Measurements from ENCODE around the gene C16orf89.

The C16orf89 gene

GRCh38 chr16:5032748-5033167 is 33.0 kb downstream of the C16orf89 start:
- FAIRE-seq (no peak), DNase-seq (ENCODE audit: insufficient read length, low spot score) (no peak)
- TF ChIP-seq POLR2A (IDR thresholded peaks at IDR 0.05; ENCODE audit: low read depth, low read length) = no peak

DNA sequence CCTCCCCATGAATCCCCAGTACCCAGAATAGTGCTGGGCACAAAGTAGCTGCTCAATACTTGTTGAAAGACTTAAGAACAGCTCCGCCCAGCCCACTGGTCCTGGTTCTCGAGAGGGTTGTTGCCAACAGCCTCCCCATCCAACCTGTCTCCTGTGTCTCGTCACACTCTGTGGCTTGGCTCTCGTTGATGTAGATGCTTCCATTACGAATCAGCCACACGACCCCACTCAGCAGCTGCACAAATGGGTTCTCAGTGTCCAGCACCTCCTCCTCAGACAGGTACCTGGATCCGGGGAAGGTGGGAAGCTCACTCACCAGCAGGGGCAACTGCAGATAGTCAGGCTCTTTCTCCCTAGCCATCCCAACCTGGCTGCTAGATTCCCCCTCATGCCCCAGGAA is 34.2 kb downstream of the C16orf89 start:
- TF ChIP-seq POLR2A (IDR thresholded peaks at IDR 0.05; ENCODE audit: low read depth, low read length) = no peak
- FAIRE-seq = no peak
- DNase-seq (ENCODE audit: insufficient read length, low spot score) = no peak

DNA sequence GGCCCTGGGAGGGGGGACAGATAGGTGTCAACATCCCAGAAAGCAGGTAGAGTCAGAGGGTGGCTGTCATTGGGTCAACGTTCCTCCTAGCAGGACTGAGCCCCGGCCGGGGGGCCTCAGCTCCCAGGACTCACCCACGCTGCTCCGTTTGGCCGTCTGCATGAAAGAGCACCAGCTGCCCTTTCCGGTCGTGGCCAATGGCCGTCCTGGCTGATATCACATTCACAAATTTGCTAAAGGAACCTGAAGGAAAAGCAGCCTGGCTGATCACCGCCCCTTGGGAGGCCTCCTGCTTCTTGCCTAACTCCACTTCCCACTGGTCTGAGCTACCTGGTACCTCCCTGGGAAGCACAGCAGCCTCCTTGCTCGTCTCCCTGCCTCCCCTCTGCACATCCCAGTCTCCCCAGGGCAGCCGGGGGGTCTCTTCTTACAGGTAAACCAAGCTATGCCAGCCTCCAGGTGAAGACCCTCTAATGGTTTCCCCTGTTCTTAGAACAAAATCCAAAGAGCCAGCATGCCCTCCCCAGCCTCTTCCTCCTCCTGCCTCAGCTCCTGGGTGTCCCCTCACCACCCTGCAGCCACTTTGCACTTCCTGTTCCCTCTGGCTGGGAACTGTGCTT is 35.4 kb downstream of the C16orf89 start:
- FAIRE-seq = no peak
- TF ChIP-seq POLR2A (IDR thresholded peaks at IDR 0.05; ENCODE audit: low read depth, low read length) = no peak

DNA sequence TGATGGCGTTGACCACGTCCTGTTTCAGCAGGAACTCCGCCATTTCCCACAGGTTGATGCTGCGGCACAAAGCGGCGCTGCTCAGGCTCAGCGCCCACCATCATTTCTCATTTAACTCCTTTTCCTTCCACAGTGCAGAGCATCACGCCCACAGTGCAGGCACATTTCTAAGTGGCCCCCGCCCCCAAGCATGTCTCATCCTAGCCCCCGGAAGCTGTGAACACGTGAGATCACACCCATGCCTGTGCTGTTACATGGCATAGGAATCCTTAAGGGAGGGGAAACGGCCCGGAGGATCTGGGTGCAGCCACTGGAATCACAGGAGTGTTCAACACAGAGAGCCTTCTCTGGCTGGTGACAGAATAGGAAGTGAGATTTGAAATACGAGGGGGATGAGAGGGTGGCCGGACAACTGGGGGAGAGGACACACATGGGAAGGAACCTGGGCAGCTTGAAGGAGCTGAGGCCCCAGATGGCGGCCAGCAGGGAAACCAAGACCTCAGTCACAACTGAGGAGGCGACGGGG is 36.7 kb downstream of the C16orf89 start:
- FAIRE-seq (no peak), DNase-seq (ENCODE audit: insufficient read length, low spot score) (no peak)
- TF ChIP-seq POLR2A (IDR thresholded peaks at IDR 0.05; ENCODE audit: low read depth, low read length) = no peak

More for the DNA sequence above, 35.4 kb downstream of the C16orf89 start:
- no peak for DNase-seq (ENCODE audit: insufficient read length, low spot score)

GRCh38 chr16:5027575-5028235 is 38.1 kb downstream of the C16orf89 start:
- no peak for FAIRE-seq
- TF ChIP-seq POLR2A (IDR thresholded peaks at IDR 0.05; ENCODE audit: low read depth, low read length) = no peak
- no peak for DNase-seq (ENCODE audit: insufficient read length, low spot score)

- no peak for DNase-seq (ENCODE audit: insufficient read length, low spot score)
- no peak for FAIRE-seq
- no peak for TF ChIP-seq POLR2A (IDR thresholded peaks at IDR 0.05; ENCODE audit: low read depth, low read length)
Observed at GRCh38 chr16:5027086-5027485, 38.7 kb downstream of the C16orf89 start.

- TF ChIP-seq POLR2A (IDR thresholded peaks at IDR 0.05; ENCODE audit: low read depth, low read length) = no peak
- DNase-seq (ENCODE audit: insufficient read length, low spot score) (no peak), FAIRE-seq (no peak)
Observed at GRCh38 chr16:5026664-5027063, 39.1 kb downstream of the C16orf89 start.

- no peak for TF ChIP-seq POLR2A (IDR thresholded peaks at IDR 0.05; ENCODE audit: low read depth, low read length)
- no peak for DNase-seq (ENCODE audit: insufficient read length, low spot score)
- FAIRE-seq = no peak
Observed at GRCh38 chr16:5025171-5025632, 40.6 kb downstream of the C16orf89 start.

GRCh38 chr16:5024632-5025031 is 41.1 kb downstream of the C16orf89 start:
- DNase-seq (ENCODE audit: insufficient read length, low spot score) (peak; percentile 74), FAIRE-seq (no peak)
- no peak for TF ChIP-seq POLR2A (IDR thresholded peaks at IDR 0.05; ENCODE audit: low read depth, low read length)

GRCh38 chr16:5022521-5022920 is 43.2 kb downstream of the C16orf89 start:
- TF ChIP-seq POLR2A (IDR thresholded peaks at IDR 0.05; ENCODE audit: low read depth, low read length) = no peak
- FAIRE-seq (no peak), DNase-seq (ENCODE audit: insufficient read length, low spot score) (no peak)

DNA sequence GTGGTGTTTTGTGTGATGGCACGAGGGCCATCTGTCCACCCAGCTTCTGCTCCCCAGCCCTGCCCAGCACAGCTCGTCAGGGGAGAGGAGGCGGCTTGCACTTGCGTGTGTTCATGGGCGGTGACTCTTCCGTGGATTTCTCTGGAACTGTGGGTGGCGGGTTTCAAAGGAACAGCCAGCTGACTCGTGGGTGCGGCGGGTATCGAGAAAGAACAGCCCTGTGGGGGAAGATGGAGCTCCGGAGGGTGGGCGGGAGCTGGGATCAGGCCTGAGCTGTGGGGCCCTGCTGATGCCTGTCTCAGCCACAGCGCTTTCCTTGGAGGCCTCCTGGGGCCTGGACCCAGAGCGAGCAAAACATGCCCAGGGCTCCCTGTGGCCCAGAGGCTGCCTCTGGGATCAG is 45.2 kb downstream of the C16orf89 start:
- no peak for DNase-seq (ENCODE audit: insufficient read length, low spot score)
- TF ChIP-seq POLR2A (IDR thresholded peaks at IDR 0.05; ENCODE audit: low read depth, low read length) = no peak
- FAIRE-seq = no peak

- DNase-seq (ENCODE audit: insufficient read length, low spot score) (no peak), FAIRE-seq (no peak)
- TF ChIP-seq POLR2A (IDR thresholded peaks at IDR 0.05; ENCODE audit: low read depth, low read length) = no peak
Observed at GRCh38 chr16:5019775-5020174, 46.0 kb downstream of the C16orf89 start.

DNA sequence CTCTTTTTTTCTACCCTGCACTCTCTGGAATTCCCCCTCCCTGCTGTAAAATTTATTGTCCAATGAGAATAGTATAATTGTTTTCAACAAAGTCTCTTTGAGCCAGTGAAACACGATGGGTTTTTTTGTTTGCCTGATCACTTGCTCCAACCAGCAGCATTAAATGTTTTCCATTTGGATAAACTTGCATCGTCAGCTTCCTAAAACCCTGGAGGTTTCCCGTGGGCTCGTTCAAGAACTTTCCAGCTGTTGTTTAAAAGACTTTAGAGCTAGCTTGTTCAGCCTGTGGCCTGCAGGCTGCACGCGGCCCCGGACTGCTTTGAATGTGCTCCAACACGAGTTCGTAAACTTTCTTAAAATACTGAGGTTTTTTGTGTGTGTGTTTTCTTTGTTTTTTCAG is 47.0 kb downstream of the C16orf89 start:
- no peak for FAIRE-seq
- TF ChIP-seq POLR2A (IDR thresholded peaks at IDR 0.05; ENCODE audit: low read depth, low read length) = no peak
- no peak for DNase-seq (ENCODE audit: insufficient read length, low spot score)

- no peak for DNase-seq (ENCODE audit: insufficient read length, low spot score)
- FAIRE-seq = no peak
- no peak for TF ChIP-seq POLR2A (IDR thresholded peaks at IDR 0.05; ENCODE audit: low read depth, low read length)
Observed at GRCh38 chr16:5017678-5017969, 48.1 kb downstream of the C16orf89 start.
